ENCODE data around the gene SDHC.
"Not testable (repeated sequence)": the region's sequence is repeated elsewhere in the genome, so short reads cannot be mapped to it uniquely, and the experiment has no call there.

SDHC gene

GRCh38 chr1:161389158-161389557 is 75.0 kb downstream of the SDHC start:
- not testable (repeated sequence) for DNase-seq

- DNase-seq: peak; percentile 96
These were observed 75.7 kb downstream of the SDHC start for GRCh38 chr1:161389691-161390558.

- DNase-seq: no peak
These were observed 76.3 kb downstream of the SDHC start for GRCh38 chr1:161390559-161390858.

- DNase-seq: not testable (repeated sequence)
These were observed 77.0 kb downstream of the SDHC start for GRCh38 chr1:161391136-161391535.

DNA sequence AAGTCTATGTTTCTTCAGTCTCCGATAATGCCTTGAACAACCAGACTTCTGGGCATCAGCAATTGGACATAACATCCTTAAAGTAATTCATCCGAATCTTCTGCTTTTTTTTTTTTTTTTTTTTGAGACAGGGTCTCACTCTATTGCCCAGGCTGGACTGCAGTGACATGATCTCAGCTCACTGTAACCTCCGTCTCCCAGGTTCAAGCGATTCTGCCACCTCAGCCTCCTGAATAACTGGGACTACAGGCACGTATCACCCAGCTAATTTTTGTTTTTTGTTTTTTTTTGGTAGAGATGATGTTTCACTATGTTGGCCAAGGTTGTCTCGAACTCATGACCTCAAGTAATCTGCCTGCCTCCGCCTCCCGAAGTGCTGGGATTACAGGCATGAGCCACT is 77.4 kb downstream of the SDHC start:
- no peak for DNase-seq

DNA sequence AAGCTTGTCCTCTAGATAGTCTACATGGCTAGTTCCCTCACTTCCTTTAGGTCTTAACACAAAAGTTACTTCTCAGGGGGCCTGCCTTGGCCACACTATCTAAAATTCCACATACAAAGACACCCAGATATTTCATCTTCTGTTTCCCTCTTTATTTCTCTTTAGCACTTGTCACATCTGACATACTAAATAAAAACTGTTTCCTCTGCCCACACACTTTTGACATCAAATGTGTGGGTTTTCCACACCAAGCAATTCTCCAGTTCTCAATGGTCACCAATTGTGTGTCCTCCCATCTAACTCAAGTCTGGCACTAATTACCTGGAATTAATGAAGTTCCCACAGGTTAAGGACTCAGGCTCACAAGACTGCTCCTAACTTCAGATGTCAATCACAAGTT is 79.0 kb downstream of the SDHC start:
- no peak for DNase-seq

- not testable (repeated sequence) for DNase-seq
These were observed 82.9 kb downstream of the SDHC start for GRCh38 chr1:161397038-161397437.

DNA sequence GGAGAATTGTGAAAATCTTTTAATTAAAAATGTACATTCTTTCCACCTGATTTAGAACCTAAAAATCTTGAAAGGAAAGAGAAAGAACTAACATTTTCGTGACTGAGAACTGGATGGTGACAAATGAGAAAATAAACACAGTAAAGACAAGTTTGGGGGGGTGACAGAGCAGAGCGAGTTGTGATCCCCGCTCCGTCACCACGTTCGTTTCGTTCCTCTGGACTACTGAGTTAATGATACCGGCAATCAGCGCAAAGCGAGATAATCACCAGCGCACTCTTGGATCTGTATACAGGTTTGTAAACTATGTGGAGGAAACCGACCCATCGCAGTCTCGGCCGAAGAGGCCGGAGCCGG is 84.7 kb downstream of the SDHC start:
- DNase-seq: no peak

DNA sequence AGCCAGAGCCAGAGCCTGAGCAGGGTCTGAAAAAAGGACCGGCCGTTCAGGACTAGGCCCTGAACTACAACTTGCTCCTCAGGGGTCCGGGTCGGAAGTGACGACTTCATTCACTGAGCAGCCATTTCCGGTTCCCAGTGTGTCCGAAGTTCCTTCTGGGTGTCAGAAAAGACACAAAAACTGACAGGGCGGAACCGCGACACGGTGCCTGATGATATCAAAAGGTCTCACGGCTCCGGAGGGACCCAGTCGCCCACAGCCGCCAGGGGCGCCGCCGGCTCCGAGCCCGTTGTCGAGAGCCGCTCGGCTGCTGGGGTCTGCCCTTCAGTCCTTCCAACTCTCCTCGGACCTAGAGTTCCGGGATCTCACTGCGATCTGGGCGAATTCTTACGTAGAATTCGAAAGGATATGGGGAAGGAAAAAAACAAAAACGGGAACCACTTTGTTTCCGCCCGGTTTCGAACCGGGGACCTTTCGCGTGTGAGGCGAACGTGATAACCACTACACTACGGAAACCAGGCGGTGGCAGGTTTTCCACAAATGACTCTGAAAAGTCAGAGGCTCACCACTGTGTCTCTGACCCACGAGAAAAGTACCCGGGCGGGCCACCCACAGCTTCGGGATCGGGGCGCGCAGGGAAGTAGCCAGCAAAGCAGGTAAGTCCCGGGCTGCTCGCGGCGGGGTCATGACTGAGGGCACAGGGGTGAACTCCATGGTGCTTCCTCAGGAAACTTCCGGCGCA is 85.2 kb downstream of the SDHC start:
- peak; percentile 74 for DNase-seq

GRCh38 chr1:161402446-161402845 is 88.3 kb downstream of the SDHC start:
- DNase-seq: no peak

GRCh38 chr1:161404051-161404597 is 89.9 kb downstream of the SDHC start:
- no peak for DNase-seq

DNA sequence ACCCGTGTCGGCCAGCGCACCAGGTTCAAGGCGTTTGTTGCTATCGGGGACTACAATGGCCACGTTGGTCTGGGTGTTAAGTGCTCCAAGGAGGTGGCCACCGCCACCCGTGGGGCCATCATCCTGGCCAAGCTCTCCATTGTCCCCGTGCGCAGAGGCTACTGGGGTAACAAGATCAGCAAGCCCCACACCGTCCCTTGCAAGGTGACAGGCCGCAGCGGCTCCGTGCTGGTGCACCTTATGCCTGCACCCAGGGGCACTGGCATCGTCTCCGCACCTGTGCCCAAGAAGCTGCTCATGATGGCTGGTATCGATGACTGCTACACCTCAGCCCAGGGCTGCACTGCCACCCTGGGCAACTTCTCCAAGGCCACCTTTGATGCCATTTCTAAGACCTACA is 92.4 kb downstream of the SDHC start:
- not testable (repeated sequence) for DNase-seq

DNA sequence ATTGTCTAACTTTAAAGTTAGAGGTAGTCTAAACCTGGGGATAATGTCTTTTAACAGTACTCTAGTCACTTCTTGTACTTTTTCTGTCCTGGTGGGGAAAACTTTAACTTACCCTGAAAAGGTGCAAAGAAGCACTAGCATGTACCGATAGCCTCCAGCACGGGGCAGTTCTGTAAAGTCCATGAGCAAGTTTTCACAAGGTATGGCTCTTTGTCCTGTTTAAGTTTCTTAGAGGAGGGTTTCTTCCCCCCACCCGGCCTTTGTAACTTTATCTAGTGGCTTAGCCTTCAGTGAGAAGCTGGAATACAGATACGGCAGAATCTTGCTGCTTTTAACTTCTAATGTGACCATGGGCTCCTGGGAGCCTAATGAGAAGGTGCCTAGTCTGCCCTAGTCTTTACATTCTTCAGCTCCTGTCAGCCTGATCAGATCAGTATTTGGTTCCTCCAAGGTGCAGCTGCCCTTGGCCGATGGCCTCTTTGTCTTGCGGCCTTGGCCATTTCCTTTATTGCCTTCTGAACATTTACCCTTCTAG is 93.3 kb downstream of the SDHC start:
- DNase-seq: no peak

GRCh38 chr1:161408429-161409052 is 94.4 kb downstream of the SDHC start:
- no peak for DNase-seq

GRCh38 chr1:161409848-161410635 is 95.9 kb downstream of the SDHC start:
- not testable (repeated sequence) for DNase-seq

DNA sequence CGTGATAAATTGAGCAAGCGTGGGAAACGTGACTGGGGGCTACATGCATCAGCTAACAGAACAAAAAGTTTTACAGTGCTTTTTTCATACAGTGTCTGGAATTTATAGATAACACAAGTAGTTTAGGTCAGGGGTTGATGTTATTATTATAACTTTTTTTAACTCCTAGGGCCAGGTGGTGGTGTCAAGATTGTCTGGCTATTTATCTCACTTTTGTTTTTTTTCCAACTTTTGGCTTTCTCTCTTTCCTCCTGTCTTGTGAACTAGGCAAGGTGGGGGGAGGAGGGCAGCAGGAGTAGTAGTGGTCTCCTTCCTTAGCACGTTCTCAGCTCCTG is 96.4 kb downstream of the SDHC start:
- DNase-seq: not testable (repeated sequence)

Measured in NCI-H1436 (cell line).